Thyroid gland (tissue), 4 donors: ENCODE data around the gene AK8. TPM values are rescaled to one million over a fixed set of nuclear protein-coding genes. Genes with fewer than 3 reads are reported as not detected.

Experiments
- DNase-seq, 2 donors: peaks; one replicate each; pipeline ENCODE4 v3.0.0-alpha.2; 2019
- H3K27ac ChIP-seq, 3 donors: fragments of 200-600 bp; sonication (generic); 1 replicate in 2 of 3; 2 replicates in 1 of 3; pipeline ENCODE4 v1.5.1; 2016 to 2019; ENCODE audit warnings: mild to moderate bottlenecking in 1 of 3, moderate library complexity in 1 of 3
- H3K27me3 ChIP-seq: fragments of 200-600 bp; sonication (generic); one replicate; pipeline ENCODE4 v1.5.1; 2019
- H3K36me3 ChIP-seq, 2 donors: fragments of 200-600 bp; sonication (generic); one replicate each; pipeline ENCODE4 v1.5.1; 2016 to 2019
- H3K4me1 ChIP-seq, 2 donors: fragments of 200-600 bp; sonication (generic); one replicate each; pipeline ENCODE4 v1.5.1; 2017 to 2019
- H3K4me3 ChIP-seq, 3 donors: fragments of 200-600 bp; sonication (generic); replicated peaks in 1 of 3; 1 replicate in 2 of 3; 2 replicates in 1 of 3; pipeline ENCODE4 v1.5.1; 2016; ENCODE audit warnings: mild to moderate bottlenecking in 1 of 3
- H3K9me3 ChIP-seq: fragments of 200-600 bp; sonication (generic); one replicate; pipeline ENCODE4 v1.5.1; 2017
- CTCF ChIP-seq, 6 experiments: fragments of 200-600 bp in 3 of 6; fragments of 450-650 bp in 3 of 6; sonication (generic) in 3 of 6; IDR thresholded peaks; one replicate each; pipeline ENCODE4 v1.5.1; 2016 to 2019; ENCODE audit warnings: antibody characterized with exemption in 6 of 6, mild to moderate bottlenecking in 2 of 6, inconsistent platforms in 1 of 6, moderate library complexity in 1 of 6
- POLR2A ChIP-seq, 2 donors: fragments of 450-650 bp; IDR thresholded peaks; one replicate each; pipeline ENCODE4 v1.6.1; 2017; ENCODE audit warnings: antibody characterized with exemption in 2 of 2, mild to moderate bottlenecking in 2 of 2, moderate library complexity in 1 of 2
- WGBS, 2 donors: methylation state at CpG; one replicate each; pipeline ENCODE4 v1.1.5; 2017; 5-methylcytosine and 5-hydroxymethylcytosine counted together
- intact Hi-C: fragments of 100-400 bp; cut with DNase I; formaldehyde crosslinking; loops from one replicate; pipeline ENCODE4 v1.15.1; 2023
- total RNA-seq, 4 donors: library from RNA; depleted of rRNA; stranded (reverse); fragments of >200 nt; gene quantifications; one replicate each; pipeline ENCODE4 v1.2.3, GENCODE V29; 2016

AK8 gene
- total RNA-seq, 4 donors from 2014 or later, result 5.4 to 9.9 (median 8.0) TPM

- TF ChIP-seq CTCF (IDR thresholded peaks at IDR 0.05) (no peak), POLR2A (IDR thresholded peaks at IDR 0.05) (no peak)
- no peak overlapping the region for H3K4me3 ChIP-seq
- no peaks in the 10 kb centered on the region for H3K9me3 ChIP-seq
- no peak overlapping the region for H3K27ac ChIP-seq
- H3K27me3 ChIP-seq, result no peaks in the 10 kb centered on the region
- no peaks in the 10 kb centered on the region for H3K36me3 ChIP-seq
- WGBS, 2 donors, result 60 to 71% methylated on average over 4 of the region's 4 CpGs
- DNase-seq, result no peak
- no peaks in the 10 kb centered on the region for H3K4me1 ChIP-seq
- intact Hi-C loops, result no loop called here
These were observed 95.1 kb downstream of the AK8 start for GRCh38 chr9:132783006-132783405.

- no peaks in the 10 kb centered on the region for H3K4me1 ChIP-seq
- no peak for DNase-seq
- no peaks in the 10 kb centered on the region for H3K36me3 ChIP-seq
- TF ChIP-seq POLR2A (IDR thresholded peaks at IDR 0.05), result no peak
- TF ChIP-seq CTCF (IDR thresholded peaks at IDR 0.05), result no peak
- WGBS, 2 donors, result 82 to 86% methylated on average over 9 of the region's 9 CpGs
- H3K27me3 ChIP-seq, result no peaks in the 10 kb centered on the region
- no peaks in the 10 kb centered on the region for H3K9me3 ChIP-seq
- H3K4me3 ChIP-seq, result no peak overlapping the region
- H3K27ac ChIP-seq, result no peak overlapping the region
- intact Hi-C loops, result no loop called here
These were observed 96.0 kb downstream of the AK8 start for GRCh38 chr9:132782037-132782436.

GRCh38 chr9:132780230-132781007, 97.7 kb downstream of the AK8 start:
- Histone ChIP-seq H3K4me1 (no peaks in the 10 kb centered on the region), H3K9me3 (no peaks in the 10 kb centered on the region), H3K36me3 (no peaks in the 10 kb centered on the region), H3K27ac (no peak overlapping the region), H3K27me3 (no peaks in the 10 kb centered on the region), H3K4me3 (no peak overlapping the region)
- WGBS, 2 donors, result 53 to 66% methylated on average over 8 of the region's 8 CpGs
- TF ChIP-seq CTCF (IDR thresholded peaks at IDR 0.05) (no peak), POLR2A (IDR thresholded peaks at IDR 0.05) (no peak)
- no peak for DNase-seq
- intact Hi-C loops, result no loop called here

- no peak for DNase-seq
- Histone ChIP-seq H3K4me3 (no peak overlapping the region), H3K4me1 (no peaks in the 10 kb centered on the region), H3K9me3 (no peaks in the 10 kb centered on the region), H3K36me3 (no peaks in the 10 kb centered on the region), H3K27me3 (no peaks in the 10 kb centered on the region), H3K27ac (no peak overlapping the region)
- TF ChIP-seq CTCF (IDR thresholded peaks at IDR 0.05) (no peak), POLR2A (IDR thresholded peaks at IDR 0.05) (no peak)
- intact Hi-C loops, result no loop called here
- 93 to 94% methylated on average over 6 of the region's 6 CpGs for WGBS, 2 donors
These were observed 101.2 kb downstream of the AK8 start for GRCh38 chr9:132776891-132777290.

GRCh38 chr9:132776268-132776667, 101.8 kb downstream of the AK8 start:
- no peaks in the 10 kb centered on the region for H3K36me3 ChIP-seq
- no peaks in the 10 kb centered on the region for H3K4me1 ChIP-seq
- no peaks in the 10 kb centered on the region for H3K27me3 ChIP-seq
- intact Hi-C loops, result no loop called here
- DNase-seq, result no peak
- H3K27ac ChIP-seq, result no peak overlapping the region
- no peak for TF ChIP-seq CTCF (IDR thresholded peaks at IDR 0.05)
- no peak for TF ChIP-seq POLR2A (IDR thresholded peaks at IDR 0.05)
- no peaks in the 10 kb centered on the region for H3K9me3 ChIP-seq
- no peak overlapping the region for H3K4me3 ChIP-seq
- WGBS, 2 donors, result 82 to 88% methylated on average over 8 to 11 of the region's 11 CpGs
